K562 (cell line): Measurements from ENCODE around the gene C6orf47. TPM values are rescaled to one million over a fixed set of nuclear protein-coding genes. Genes with fewer than 3 reads are reported as not detected.

Experiments
- ARHGAP35 ChIP-seq: fragments of 450-650 bp; IDR thresholded peaks from 2 replicates; pipeline ENCODE4 v1.6.1; 2018; ENCODE audit not compliant: partially characterized antibody
- CCAR2 ChIP-seq: fragments of 200-400 bp; formaldehyde crosslinking; IDR thresholded peaks from 2 replicates; pipeline ENCODE4 v1.6.1; 2017; ENCODE audit warnings: mild to moderate bottlenecking, low read depth, low read length
- CCNT2 ChIP-seq: IDR thresholded peaks from 2 replicates; pipeline ENCODE4 v1.6.1; 2011; ENCODE audit warnings: borderline replicate concordance, low read depth, mild to moderate bottlenecking, moderate library complexity, mixed read lengths, low read length; ENCODE audit not compliant: insufficient read length; ENCODE audit errors: extremely low read depth
- FOXJ3 ChIP-seq: sonication (generic); formaldehyde crosslinking; IDR thresholded peaks from 2 replicates; pipeline ENCODE4 v1.4.0; 2020; ENCODE audit warnings: mild to moderate bottlenecking, missing genetic modification reagents
- HNRNPL ChIP-seq: fragments of 200-400 bp; formaldehyde crosslinking; IDR thresholded peaks from 2 replicates; pipeline ENCODE4 v1.6.1; 2017; ENCODE audit warnings: low read depth, mild to moderate bottlenecking, low read length
- MED1 ChIP-seq: sonication (generic); formaldehyde crosslinking; IDR thresholded peaks from 2 replicates; pipeline ENCODE4 v1.8.1; 2023; ENCODE audit warnings: missing genetic modification reagents, borderline replicate concordance
- NONO ChIP-seq, 2 experiments: fragments of 200-400 bp in 1 of 2; fragments of 450-650 bp in 1 of 2; formaldehyde crosslinking in 1 of 2; IDR thresholded peaks; 2 replicates each; pipeline ENCODE4 v1.6.1; 2017; ENCODE audit warnings: low read depth in 2 of 2, mild to moderate bottlenecking in 2 of 2, moderate library complexity in 2 of 2, low read length in 1 of 2
- PCBP2 ChIP-seq: fragments of 200-400 bp; formaldehyde crosslinking; IDR thresholded peaks from 2 replicates; pipeline ENCODE4 v1.6.1; 2018; ENCODE audit warnings: low read length, low read depth, mild to moderate bottlenecking, moderate library complexity; ENCODE audit not compliant: poor library complexity, severe bottlenecking
- PHB2 ChIP-seq: fragments of 450-650 bp; IDR thresholded peaks from 2 replicates; pipeline ENCODE4 v1.6.1; 2017; ENCODE audit warnings: low read depth
- SIN3A ChIP-seq, 2 experiments: fragments of 150-350 bp in 1 of 2; IDR thresholded peaks; 2 replicates each; pipeline ENCODE4 v1.6.1; 2011 to 2016; ENCODE audit warnings: borderline replicate concordance in 2 of 2, low read depth in 2 of 2, low read length in 2 of 2, mild to moderate bottlenecking in 2 of 2, moderate library complexity in 2 of 2; ENCODE audit not compliant: control insufficient read depth in 1 of 2
- SMARCE1 ChIP-seq: fragments of 450-650 bp; IDR thresholded peaks from 2 replicates; pipeline ENCODE4 v1.7.1; 2016; ENCODE audit warnings: mild to moderate bottlenecking
- SREBF2 ChIP-seq: sonication (generic); formaldehyde crosslinking; IDR thresholded peaks from 2 replicates; pipeline ENCODE4 v1.4.0; 2020; ENCODE audit warnings: mild to moderate bottlenecking, missing genetic modification reagents
- SUPT5H ChIP-seq: fragments of 450-650 bp; IDR thresholded peaks from 2 replicates; pipeline ENCODE4 v1.6.1; 2016
- TBL1XR1 ChIP-seq, 2 experiments: IDR thresholded peaks; 2 replicates each; pipeline ENCODE4 v1.6.1; 2012; ENCODE audit warnings: improper control_type of control experiment in 2 of 2, low read length in 2 of 2, mild to moderate bottlenecking in 1 of 2
- ZFX ChIP-seq: sonication (generic); formaldehyde crosslinking; IDR thresholded peaks from 2 replicates; pipeline ENCODE4 v1.8.0; 2022; ENCODE audit warnings: mild to moderate bottlenecking, missing genetic modification reagents, moderate library complexity
- ZNF175 ChIP-seq: fragments of 200-800 bp; sonication (Bioruptor generic); IDR thresholded peaks from 2 replicates; pipeline ENCODE4 v1.6.1; 2016; ENCODE audit warnings: low read depth, mild to moderate bottlenecking, missing genetic modification characterization, missing compliant biosample characterization
- ZNF436 ChIP-seq: fragments of 250-450, 450-650 bp; sonication (Bioruptor Pico); formaldehyde crosslinking; IDR thresholded peaks from 2 replicates; pipeline ENCODE4 v1.7.0; 2020; ENCODE audit warnings: mild to moderate bottlenecking
- ZNF668 ChIP-seq: fragments of 250-450 bp; sonication (Bioruptor Pico); IDR thresholded peaks from 2 replicates; pipeline ENCODE4 v1.8.0; 2022; ENCODE audit warnings: mild to moderate bottlenecking, inconsistent platforms
- ZNF707 ChIP-seq: fragments of 250-450 bp; sonication (Bioruptor Pico); conservative IDR thresholded peaks from 2 replicates; pipeline ENCODE4 v1.8.0; 2022; ENCODE audit warnings: inconsistent platforms, mild to moderate bottlenecking, moderate library complexity
- ZNF75A ChIP-seq: fragments of 450-650 bp; formaldehyde crosslinking; IDR thresholded peaks from 2 replicates; pipeline ENCODE4 v1.4.0; 2020; ENCODE audit warnings: mild to moderate bottlenecking
- polyA plus RNA-seq, 8 experiments: library from polyadenylated mRNA; depleted of rRNA in 4 of 8; stranded (reverse) in 5 of 8; unstranded in 3 of 8; fragments of >200 nt; fragmentation: Nextera tagmentation in 2 of 8; fragmentation: Illumina TruSeq in 1 of 8; extraction: Ambion mirVana in 2 of 8; extraction: Trizol in 1 of 8; gene quantifications; 2 replicates each; pipeline versions ENCODE4 v1.2.1 to v1.2.3, GENCODE V29; 2011 to 2014; ENCODE audit warnings: inconsistent platforms in 1 of 8, missing spikeins in 1 of 8
- total RNA-seq, 7 experiments: library from RNA; depleted of rRNA in 6 of 7; stranded (reverse); fragments of >200 nt in 6 of 7; fragmentation: Illumina TruSeq in 2 of 7; extraction: Trizol in 2 of 7; gene quantifications; 2 replicates each; pipeline versions ENCODE4 v1.2.1 to v1.2.3, GENCODE V29; 2011 to 2021; ENCODE audit warnings: low replicate concordance in 1 of 7
- TF ChIP-seq, protein P1 (sequence below): fragments of 250-450 bp; sonication (Bioruptor Pico); IDR thresholded peaks from 2 replicates; pipeline ENCODE4 v1.4.0; 2020; ENCODE audit warnings: mild to moderate bottlenecking
- TF ChIP-seq, protein P2 (sequence below): sonication (generic); formaldehyde crosslinking; IDR thresholded peaks from 2 replicates; pipeline ENCODE4 v1.8.1; 2023; ENCODE audit warnings: mild to moderate bottlenecking, missing genetic modification reagents
- TF ChIP-seq, protein P3 (sequence below): fragments of 250-450 bp; sonication (Bioruptor Pico); IDR thresholded peaks from 2 replicates; pipeline ENCODE4 v1.5.0; 2021
- TF ChIP-seq, protein P4 (sequence below): fragments of 450-650 bp; IDR thresholded peaks from 2 replicates; pipeline ENCODE4 v1.7.0; 2016; ENCODE audit warnings: borderline replicate concordance

The C6orf47 gene
- total and polyA plus RNA-seq, 9 of the 15 experiments (the other 6 are each of a cell fraction or from before 2014, with no cell fraction given), result 0.14 to 43.8 (median 27.0) TPM

DNA sequence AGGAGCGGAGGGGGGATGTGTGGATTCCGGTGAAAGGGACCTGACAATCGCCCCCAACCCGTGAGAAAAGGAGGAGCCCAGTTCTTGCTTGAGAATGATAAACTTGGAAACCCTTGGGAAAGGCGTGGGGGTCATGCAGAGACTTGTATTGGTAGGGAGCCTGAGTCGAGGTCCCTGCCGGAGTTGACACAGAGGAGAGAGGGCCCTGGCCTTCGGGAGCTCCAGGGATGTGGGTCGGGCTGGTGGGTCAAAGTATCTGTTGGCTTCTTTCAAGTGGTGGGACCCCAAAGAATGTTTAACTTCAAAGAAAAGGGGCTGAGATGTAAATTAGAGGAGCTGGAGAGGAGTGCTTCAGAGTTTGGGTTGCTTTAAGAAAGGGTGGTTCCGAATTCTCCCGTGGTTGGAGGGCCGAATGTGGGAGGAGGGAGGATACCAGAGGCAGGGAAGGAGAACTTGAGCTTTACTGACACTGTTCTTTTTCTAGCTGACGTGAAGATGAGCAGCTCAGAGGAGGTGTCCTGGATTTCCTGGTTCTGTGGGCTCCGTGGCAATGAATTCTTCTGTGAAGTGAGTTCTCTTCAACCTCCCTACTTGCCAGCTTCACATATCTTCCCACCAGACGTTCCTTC is 5.9 kb upstream of the C6orf47 start (continued):
- no peak for TF ChIP-seq NONO (IDR thresholded peaks at IDR 0.05; ENCODE audit: low read depth in 2 of 2, low read length in 1 of 2)
- no peak for TF ChIP-seq SUPT5H
- no peak for TF ChIP-seq CCNT2
- no peak for TF ChIP-seq MED1 (CRISPR knock-in tag)
- no peak for TF ChIP-seq ZNF175 (CRISPR knock-in tag)
- peak; percentile 74; the same call in 1 of the 2 replicates for TF ChIP-seq SMARCE1
- TF ChIP-seq, protein P1, sequence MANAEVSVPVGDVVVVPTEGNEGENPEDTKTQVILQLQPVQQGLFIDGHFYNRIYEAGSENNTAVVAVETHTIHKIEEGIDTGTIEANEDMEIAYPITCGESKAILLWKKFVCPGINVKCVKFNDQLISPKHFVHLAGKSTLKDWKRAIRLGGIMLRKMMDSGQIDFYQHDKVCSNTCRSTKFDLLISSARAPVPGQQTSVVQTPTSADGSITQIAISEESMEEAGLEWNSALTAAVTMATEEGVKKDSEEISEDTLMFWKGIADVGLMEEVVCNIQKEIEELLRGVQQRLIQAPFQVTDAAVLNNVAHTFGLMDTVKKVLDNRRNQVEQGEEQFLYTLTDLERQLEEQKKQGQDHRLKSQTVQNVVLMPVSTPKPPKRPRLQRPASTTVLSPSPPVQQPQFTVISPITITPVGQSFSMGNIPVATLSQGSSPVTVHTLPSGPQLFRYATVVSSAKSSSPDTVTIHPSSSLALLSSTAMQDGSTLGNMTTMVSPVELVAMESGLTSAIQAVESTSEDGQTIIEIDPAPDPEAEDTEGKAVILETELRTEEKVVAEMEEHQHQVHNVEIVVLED, result no peak
- TF ChIP-seq ZNF707 (CRISPR knock-in tag), result no peak
- TF ChIP-seq HNRNPL, result no peak
- TF ChIP-seq SIN3A (IDR thresholded peaks at IDR 0.05; ENCODE audit: borderline replicate concordance in 2 of 2, control insufficient read depth in 1 of 2, low read depth in 2 of 2, low read length in 2 of 2), result peak; percentile 29 to 59; a peak in 3 of 4 replicates
- no peak for TF ChIP-seq ZNF436 (CRISPR knock-in tag)
- no peak for TF ChIP-seq PCBP2
- no peak for TF ChIP-seq ZFX (CRISPR knock-in tag)
- no peak for TF ChIP-seq ARHGAP35
- no peak for TF ChIP-seq PHB2
- TF ChIP-seq ZNF668 (CRISPR knock-in tag), result no peak
- no peak for TF ChIP-seq SREBF2 (CRISPR knock-in tag)
- TF ChIP-seq, protein P2, sequence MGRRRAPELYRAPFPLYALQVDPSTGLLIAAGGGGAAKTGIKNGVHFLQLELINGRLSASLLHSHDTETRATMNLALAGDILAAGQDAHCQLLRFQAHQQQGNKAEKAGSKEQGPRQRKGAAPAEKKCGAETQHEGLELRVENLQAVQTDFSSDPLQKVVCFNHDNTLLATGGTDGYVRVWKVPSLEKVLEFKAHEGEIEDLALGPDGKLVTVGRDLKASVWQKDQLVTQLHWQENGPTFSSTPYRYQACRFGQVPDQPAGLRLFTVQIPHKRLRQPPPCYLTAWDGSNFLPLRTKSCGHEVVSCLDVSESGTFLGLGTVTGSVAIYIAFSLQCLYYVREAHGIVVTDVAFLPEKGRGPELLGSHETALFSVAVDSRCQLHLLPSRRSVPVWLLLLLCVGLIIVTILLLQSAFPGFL (CRISPR knock-in tag), result no peak
- no peak for TF ChIP-seq FOXJ3
- no peak for TF ChIP-seq ZNF75A (CRISPR knock-in tag)
- TF ChIP-seq CCAR2, result no peak
- 0 out of 4 replicates have a peak, but pooled peaks of 1 of the 2 experiments have one; percentile 7 for TF ChIP-seq TBL1XR1 (IDR thresholded peaks at IDR 0.05; ENCODE audit: low read length in 2 of 2)
- TF ChIP-seq, protein P3, sequence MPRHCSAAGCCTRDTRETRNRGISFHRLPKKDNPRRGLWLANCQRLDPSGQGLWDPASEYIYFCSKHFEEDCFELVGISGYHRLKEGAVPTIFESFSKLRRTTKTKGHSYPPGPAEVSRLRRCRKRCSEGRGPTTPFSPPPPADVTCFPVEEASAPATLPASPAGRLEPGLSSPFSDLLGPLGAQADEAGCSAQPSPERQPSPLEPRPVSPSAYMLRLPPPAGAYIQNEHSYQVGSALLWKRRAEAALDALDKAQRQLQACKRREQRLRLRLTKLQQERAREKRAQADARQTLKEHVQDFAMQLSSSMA (CRISPR knock-in tag), result no peak
- TF ChIP-seq, protein P4, sequence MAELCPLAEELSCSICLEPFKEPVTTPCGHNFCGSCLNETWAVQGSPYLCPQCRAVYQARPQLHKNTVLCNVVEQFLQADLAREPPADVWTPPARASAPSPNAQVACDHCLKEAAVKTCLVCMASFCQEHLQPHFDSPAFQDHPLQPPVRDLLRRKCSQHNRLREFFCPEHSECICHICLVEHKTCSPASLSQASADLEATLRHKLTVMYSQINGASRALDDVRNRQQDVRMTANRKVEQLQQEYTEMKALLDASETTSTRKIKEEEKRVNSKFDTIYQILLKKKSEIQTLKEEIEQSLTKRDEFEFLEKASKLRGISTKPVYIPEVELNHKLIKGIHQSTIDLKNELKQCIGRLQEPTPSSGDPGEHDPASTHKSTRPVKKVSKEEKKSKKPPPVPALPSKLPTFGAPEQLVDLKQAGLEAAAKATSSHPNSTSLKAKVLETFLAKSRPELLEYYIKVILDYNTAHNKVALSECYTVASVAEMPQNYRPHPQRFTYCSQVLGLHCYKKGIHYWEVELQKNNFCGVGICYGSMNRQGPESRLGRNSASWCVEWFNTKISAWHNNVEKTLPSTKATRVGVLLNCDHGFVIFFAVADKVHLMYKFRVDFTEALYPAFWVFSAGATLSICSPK, result 0 out of 2 replicates have a peak, but pooled peaks have one; percentile 67
